ENCODE measurements around the gene MAP3K9.

Gene MAP3K9

DNA sequence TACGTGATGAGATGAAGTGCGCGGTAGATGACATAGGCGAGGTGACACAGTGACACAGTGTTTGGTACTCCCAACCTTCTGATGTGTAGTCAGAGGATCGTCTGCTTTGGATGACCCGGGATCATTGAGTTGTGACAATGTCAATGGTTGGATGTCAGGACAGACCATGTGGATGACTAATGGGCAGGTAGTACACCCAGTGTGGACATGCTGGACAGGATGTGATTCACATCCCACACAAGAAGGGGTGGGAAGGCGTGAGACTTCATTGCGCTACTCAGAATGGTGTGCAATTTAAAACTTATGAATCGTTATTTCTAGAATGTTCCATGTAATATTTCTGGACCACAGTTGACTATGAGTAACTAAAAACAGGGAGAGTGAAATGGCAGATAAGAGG is 23.8 kb downstream of the MAP3K9 start:
- DNase-seq (ENCODE audit: low read depth) = no peak

DNA sequence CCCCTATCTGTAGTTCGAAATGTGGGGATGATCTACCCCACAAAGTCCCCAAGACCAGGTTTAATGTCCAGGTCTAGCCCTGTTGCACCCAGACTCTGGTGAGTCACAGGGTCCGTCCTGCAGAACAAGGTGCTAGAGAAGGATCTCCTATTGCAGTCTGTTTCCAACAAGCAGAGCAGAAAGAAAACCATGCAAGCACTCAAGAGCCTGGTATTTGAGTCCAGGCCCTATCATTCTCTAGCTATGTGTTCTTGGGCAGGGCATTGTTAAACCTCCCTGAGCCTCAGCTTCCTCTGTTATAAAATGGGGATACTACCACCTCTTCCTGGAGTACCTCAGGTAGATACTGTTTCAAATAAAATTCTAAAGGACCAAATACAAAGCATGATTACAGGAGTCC is 24.4 kb downstream of the MAP3K9 start:
- DNase-seq (ENCODE audit: low read depth) = no peak

DNA sequence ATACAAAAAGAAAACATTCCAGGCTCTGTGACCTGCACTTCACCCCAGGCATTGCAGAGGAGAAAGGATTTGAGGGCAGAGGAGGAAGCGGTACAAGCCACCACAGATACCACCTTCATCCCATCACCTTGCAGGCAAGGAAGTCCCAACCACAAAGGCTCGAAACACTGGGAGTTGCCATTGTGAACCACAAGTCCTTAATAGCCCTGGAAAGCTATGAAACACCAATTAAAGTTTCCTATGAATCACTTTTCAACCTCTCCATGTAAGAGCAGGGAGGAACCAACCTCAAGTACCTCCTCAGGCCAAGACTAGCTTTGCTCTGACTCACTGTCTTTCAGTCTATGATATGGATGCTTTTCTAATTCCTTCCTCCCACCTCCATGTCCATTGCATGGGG is 27.0 kb downstream of the MAP3K9 start:
- DNase-seq (ENCODE audit: low read depth) = peak; percentile 77

DNA sequence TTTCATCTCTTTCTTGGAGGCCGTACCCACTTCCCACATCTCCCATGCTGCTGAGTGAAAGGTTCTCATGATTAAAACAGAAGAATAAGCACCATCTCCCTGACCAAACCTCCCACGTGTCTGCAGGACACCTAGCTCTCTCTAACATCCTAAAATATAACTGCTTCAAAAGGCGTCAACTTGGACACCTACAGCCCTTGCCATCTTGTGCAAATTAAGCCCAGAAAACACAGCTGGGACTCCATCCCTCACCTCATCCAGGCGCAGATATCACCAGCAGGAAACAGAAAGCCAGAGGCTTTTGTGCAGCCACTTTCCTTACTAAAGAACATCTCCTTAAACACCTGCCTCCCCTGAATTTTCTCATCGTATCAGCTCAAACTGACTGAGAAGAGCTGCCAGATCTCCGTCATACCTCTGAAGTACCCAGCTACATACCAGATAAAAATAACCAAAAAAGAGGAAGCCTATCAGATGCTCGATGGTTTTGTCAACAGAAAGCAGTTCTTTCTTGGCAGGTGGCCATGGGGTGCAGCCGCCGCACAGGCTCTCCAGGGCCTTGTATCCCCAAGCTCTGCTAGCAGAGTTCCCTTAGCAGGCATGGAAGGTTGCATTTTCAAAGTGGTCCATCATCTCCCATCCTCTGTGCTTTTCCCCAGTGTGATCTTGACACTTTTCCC is 28.8 kb downstream of the MAP3K9 start:
- no peak for DNase-seq (ENCODE audit: low read depth)

DNA sequence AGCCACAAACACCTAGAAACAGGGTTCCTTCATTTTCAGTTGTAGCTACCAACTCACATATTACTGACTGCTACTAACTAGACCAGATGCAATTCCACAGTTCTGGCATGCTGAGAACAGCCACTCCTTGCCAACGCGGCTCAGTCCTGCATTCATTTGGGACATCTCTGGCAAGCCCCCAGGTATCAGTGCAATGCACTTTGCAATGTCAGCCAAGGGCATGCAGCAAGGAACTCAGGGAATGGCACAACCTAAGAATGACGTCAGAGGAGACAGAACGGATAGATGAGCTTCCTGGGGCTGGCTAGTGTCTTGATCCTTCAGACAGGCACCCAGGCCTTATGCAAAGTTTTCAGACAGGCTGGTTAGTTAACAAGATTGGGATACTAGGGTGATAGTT is 29.6 kb downstream of the MAP3K9 start:
- DNase-seq (ENCODE audit: low read depth) = no peak

DNA sequence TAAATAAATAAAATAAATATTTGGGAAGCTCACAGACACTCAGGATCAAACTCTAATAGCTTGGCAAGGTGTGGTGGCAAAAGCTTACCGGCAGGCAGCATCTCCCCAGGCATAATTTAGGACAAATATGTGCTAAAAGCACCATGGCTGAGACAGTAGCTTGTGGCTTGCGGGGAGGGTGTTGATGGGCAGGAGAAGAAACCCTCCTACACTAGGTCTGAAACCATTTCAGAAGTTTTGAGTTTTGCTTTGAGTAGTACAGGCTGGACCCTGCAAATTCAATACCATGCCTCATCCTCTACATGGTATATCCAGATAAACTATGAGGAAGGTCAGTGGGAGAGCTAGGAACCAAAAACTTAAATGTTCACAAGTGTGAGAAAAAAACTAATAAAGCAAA is 33.1 kb downstream of the MAP3K9 start:
- no peak for DNase-seq (ENCODE audit: low read depth)

DNA sequence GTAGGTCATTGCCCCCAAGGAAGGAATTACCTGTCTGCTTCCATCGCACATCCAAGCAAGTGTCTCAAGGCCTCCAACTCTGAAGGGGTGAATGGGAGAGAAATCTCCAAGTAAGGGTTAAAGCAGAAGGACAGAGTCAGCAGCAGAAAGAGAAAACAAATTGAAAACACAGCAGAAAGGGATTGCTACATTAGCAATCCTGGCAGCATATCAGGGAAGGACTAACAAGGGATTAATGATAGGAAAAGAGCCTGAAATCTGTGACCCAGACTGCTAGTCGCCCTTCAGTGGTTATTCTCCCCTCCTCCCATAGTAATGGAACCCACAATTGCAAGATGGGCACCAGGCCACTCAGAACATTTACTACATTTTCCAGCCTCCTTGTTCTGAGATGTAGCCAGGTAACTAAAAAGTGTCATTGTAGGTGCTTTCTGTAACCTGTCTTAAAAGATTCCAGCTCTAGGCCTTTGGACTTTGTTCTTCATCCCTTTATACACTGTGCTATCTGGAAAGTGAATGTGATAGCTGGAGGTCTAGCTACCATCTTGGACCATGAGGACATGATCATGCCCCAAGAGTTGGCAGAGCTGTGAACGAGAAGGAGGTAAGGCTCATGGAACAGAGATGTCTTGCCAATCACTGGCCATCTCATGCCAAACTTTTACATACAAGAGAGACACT is 36.0 kb downstream of the MAP3K9 start:
- DNase-seq (ENCODE audit: low read depth) = no peak

DNA sequence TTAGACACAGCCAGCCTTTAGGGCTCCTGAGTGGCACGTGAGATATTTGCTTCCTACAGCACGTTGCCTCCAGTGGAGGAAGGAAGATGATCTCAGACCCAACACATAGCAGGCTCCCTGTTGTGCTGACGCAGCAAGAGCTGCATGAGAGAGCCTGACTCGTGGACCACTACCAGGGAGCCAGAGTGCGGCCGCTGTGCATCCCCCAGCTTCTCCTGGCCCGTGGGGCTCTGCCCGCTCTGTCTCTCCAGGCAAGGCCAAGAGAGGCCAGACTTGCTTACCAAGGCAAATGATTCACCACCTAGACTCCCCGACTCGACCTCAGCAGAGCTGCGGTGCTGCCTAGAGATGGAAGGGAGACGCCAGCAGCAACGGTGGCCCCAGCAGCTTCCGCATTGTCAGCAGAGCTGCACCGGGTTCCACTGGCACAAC is 37.5 kb downstream of the MAP3K9 start:
- no peak for DNase-seq (ENCODE audit: low read depth)

DNA sequence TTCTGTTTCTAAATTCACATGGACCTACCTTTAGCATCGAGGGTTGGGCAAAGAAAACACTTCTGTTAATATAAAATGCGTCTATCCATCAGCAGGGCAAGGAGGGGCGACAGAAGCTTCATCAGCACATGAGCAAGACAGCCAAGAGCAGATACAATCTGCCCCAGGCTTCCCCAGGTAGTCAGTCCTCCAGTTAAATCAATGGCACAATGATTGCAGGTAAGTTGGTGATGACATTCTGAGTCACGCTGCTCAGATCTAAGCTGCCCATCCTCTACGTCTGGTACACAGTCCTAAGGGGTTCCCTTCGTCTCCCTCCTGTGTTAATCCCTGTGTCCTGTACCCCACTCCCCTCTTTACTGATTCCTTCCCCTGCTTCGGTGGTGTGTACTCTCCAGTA is 38.8 kb downstream of the MAP3K9 start:
- no peak for DNase-seq (ENCODE audit: low read depth)

DNA sequence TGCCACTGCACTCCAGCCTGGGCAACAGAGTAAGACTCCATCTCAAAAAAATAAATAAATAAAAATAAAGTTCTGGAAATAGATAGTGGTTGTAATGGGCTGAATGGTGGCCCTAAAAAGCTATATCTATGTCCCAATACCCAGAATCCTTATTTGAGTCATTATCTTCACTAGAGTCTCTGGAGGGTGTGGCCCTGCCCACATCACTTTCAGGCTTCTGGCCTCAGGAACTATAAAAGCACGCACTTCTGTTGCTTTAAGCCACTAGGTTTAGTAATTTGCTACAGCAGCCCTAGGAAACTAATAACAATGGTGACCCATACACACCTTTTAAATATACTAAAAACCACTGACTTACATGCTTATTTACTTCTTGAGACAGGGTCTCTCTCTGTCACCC is 49.9 kb downstream of the MAP3K9 start:
- DNase-seq (ENCODE audit: low read depth) = no peak

DNA sequence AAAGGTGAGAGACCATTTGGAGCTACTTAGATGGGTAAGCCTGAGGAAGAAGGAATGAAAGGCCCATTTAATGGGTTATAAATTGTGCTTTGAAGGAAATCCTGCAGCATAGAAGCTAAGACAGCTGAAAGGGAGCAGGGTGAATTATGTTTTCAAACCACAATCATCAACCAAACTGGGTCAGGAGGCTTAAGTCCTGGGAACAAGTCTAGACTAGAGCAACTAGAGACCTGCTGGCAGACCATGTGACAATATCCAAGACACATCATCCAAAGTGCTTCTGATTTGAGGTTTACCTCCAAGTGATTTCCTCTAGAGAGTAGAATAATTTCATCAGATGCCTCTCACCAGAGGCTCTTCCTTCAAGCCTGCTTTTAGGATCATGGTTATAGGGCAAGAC is 53.7 kb downstream of the MAP3K9 start:
- DNase-seq (ENCODE audit: low read depth) = peak; percentile 27

DNA sequence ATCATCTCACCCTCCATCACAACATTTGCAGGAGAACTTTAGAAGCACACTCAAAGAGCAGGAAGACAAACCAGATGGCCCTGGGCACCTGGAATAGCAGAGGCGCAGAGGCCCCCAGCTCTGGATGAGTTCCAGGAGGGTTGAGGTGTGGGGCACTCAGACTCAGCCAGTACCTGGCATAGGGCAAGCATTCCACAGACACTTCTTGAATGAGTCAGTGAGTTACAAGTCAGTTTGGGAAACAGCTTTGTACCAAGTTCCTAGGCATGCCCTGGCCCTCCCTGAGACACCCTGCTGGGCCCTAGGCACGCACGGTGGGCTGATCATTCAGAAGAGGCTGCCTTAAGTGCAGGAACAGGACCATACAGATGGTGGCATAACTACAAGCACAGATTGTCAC is 54.3 kb downstream of the MAP3K9 start:
- DNase-seq (ENCODE audit: low read depth) = no peak

DNA sequence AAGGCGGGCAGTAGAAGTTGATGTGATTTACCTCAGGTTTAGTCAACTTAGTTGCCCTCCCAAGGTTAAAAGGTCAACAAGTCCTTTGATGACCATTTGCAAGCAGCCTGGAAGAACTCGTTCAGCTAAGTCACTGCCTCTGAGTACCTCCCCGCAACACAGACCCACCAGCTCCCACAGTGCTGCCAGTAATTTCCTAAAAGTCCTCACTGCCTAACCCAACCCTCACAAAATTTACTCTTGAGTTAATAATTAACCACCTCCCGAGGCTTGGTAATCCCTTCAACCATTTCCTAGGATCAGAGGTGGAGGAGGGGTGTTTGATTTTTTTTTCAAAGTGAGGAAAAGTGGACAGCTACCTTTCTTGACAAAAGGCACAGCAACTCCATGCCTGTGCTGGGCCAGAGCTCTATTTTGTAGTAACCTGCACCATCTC is 55.8 kb downstream of the MAP3K9 start:
- no peak for DNase-seq (ENCODE audit: low read depth)

DNA sequence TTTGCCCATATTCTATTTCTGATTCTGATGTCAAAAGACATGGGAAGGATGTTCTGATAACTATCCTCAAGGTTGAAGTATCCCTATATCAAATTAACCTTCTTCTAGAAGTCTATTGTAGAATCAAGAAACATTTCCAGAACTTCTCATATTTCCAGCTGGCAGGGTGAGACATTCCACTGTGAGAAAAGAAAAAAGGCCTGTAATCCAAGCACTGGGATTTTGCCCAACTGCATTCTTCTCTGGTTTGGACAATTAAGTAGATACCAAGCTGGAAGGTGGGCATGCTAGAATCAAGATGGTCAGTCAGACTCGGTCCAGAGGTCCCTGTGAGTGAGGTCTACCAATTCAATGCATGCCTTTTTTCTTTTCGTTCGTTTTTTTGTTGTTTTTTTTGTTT is 60.9 kb downstream of the MAP3K9 start:
- no peak for DNase-seq (ENCODE audit: low read depth)

DNA sequence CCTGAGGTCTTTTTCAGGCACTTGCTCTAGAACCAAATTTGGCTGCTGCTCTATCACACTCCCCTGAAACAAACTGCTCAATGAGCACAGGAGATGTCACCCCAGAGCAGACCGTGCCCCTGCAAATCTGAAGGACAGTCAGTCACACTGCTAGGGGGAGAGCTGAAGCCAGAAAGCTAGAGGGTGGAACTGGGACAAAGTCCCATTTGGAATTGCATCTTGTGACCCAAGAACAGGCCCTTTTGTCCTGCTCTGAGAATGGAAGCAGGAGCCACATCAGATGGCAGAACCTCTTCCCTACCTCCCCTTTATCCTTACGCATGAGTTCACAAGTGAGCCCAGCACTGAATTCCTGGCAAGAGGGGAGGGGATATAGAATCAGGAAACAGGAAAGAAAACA is 64.7 kb downstream of the MAP3K9 start:
- DNase-seq (ENCODE audit: low read depth) = no peak

DNA sequence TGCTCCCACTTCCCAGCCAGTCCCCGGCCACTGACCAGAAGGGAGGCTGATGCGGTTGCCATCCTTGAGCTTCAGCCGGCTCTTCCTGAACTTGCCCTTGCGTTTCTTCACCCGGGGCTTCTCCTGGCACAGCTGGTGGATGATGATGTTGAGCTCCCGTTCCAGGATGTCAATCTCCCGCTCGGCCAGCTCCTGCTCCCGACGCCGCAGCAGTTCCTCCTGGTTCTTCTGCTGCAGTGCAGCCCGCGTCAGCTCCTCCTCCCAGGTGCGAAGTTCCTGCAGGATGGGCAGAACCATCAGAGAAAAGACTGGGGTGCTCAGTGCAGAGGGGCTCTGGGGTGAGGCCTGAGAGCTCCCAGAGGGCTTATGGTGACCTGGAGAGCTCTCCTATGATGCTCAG is 67.0 kb downstream of the MAP3K9 start:
- DNase-seq (ENCODE audit: low read depth) = no peak

DNA sequence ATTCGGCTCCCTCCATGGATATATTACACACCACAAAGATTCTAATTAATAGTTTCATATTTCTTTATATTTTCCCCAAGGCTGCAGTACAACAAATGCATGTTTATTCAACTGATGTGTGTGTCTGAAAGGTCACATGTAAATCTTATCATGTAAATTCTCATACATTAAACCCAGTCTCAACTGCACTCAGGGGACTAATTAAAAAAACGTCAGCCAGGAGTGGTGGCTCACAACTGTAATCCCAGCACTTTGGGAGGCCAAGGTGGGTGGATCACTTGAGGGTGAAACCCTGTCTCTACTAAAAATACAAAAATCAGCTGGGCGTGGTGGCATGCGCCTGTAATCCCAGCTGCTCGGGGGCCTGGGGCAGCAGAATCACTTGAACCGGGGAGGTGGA is 67.8 kb downstream of the MAP3K9 start:
- DNase-seq (ENCODE audit: low read depth) = no peak

DNA sequence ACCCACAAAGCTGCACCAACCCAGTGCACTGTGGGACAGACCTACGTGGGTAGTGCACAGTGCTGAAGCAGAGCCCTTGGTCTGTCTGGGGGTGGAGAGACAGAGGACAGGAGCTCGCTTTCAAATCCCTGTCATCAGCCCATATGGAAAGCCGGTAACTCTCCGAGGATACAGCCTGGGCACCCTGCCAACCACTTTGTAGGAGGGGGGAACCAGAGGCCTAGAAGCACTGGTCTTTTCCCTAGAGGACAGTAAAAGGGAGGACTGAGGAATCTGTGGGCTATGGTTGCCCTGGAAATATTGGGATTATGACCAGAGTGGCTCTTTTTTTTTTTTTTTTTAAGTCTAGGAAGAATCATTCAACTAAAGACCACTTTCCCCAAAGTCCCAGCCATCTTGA is 74.3 kb downstream of the MAP3K9 start:
- no peak for DNase-seq (ENCODE audit: low read depth)

DNA sequence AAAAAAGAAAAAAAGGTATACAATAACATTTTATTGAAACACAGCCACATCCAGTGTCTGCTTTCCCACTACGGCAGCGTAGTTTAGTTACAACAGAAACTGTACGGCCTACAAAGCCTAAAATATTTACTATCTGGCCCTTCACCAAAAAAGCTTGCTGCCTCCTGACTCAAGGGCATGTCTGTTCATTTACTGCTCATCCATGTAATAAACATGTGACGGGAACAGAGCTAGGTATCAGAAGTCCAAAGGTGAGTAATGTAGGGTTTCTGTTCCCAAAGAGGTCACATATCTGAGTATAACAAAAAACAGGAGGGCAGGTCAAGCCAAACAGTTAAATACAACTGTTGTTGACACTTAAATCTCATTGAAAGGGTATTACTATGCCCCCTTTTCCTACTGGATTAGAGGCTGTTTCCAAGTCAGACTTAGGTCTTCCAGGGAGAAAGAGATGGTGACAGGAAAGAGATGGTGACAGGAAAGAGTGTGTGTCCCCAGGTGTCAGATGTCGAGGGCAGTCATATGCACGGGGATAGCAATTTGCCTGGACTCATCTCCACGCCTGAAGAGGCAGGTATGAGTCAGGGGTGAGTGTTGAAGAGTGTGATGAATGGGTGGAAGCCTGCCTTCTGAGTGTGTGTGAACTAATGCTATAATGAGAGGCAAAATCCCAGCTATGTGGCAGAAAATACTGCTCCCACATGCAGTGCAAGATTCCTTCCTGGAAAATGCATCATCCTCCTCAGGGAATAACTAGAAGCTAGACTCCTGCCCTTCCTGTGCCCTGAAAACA is 77.7 kb downstream of the MAP3K9 start:
- no peak for DNase-seq (ENCODE audit: low read depth)

DNA sequence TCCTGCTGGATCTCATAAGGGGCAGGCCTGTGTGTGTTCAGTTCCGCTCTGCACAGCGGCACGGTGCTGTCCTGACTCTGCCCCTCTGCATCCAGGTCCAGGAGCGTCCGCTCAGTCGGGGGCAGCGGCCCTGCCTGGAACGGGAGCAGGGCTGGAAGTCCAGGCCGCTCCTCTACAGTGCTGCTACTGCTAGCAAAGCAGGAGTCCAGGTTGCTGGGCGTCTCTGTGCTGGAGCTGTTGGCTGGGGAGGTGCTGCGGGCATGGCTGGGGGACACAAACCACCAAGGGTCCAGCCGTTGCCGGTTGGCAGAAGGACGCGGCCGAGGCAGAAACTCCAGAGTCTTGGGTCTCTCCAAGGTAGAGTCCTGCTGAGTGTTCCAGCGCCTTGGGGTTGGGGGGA is 78.9 kb downstream of the MAP3K9 start:
- no peak for DNase-seq (ENCODE audit: low read depth)

DNA sequence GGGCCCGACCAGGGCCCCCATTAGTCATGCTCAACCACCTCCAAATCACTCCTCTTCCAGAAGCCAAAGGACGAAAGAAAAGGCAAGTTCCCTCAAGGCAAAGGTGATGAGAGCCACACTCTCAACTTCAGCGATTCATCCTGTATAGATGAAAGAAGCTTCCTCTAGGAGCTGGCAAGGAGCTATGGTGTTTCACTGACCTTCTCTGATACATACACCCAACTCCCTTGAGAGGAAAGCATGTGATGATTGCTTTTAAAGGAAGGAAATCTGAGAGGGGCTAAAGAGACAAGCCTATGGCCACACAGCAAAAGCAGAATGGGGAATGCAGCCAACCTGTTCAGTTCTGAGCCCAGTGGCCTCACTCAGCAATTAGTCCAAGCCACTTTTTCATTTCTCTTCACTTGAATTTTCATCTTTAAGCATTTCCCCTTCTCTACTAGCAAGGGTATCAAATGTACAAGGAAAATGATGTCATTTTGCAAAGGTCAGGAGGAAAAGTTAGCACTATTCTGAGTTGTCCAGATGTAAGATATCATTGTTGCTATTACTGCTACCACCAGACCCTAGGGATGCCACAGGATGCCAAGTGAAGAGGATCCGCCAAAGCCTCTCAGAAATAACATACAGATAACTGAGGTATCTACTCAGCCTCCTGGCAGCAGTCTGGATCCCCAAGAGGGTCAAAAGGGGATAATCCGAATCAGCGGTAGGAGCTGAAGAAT is 82.5 kb downstream of the MAP3K9 start:
- DNase-seq (ENCODE audit: low read depth) = no peak

DNA sequence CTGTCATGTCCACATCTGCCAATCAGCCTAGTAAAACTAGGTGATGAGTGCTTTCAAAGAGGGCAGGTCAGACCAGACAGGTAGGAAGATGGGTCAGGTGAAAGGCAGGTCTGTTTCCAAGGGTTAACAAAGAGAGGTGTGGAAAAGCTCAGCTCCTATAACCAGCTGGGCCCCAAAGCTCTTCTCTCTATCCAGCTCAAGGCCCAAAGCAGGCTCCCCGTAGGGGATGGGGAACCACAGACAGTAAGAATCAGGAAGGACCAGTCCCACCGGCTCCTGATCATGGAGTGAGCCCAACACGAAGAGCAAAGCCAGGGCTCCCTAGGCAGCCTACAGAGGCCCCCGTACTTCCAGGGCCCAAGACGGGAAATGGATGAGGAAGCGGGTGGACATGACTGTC is 84.4 kb downstream of the MAP3K9 start:
- DNase-seq (ENCODE audit: low read depth) = no peak

DNA sequence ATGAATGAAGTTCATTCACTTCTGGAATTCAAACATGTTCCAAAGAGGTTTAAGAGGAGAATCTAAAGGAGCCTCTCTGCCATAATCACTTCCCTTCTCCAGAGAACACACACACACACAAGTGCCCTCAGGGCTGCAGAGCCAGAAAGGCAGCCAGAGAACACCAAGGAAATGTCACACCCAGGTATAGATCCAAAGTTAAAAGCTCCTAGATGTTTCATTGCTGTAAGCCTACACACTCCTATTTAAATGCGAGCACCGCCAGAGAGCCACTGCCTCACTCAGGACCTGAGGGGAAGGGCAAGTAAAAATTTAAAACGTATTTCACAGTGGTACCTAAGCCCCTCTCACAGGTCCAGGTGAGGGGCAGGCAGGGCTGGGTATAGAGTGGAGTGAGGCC is 85.2 kb downstream of the MAP3K9 start:
- DNase-seq (ENCODE audit: low read depth) = no peak
